ENCODE measurements around the gene OR10W1.

DNA sequence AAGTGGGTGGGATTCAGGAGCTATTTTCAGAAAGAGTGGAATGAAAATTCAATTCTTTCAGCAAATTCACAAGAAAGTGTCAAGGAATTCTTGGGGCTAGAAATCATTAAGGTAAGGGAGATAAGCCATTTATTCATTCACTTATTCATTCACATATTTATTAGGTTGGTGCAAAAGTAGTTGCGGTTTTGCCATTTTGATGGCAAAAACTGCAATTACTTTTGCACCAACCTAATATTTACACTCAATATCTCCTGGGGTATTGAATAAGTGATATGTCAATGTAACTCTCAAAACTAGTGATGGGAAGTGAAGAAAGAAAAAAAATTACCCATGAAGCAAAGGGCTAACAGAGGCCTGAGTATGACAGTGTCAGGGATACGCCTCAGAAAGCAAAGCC lies at the start of gene OR10W1:
- TF ChIP-seq PRDM1 (tag by site-specific recombination; IDR thresholded peaks at IDR 0.05) (no peak), ZFP37 (tag by site-specific recombination; IDR thresholded peaks at IDR 0.05) (no peak), ZNF394 (tag by site-specific recombination; IDR thresholded peaks at IDR 0.05; ENCODE audit: borderline replicate concordance) (no peak)
- TF ChIP-seq, protein P1, sequence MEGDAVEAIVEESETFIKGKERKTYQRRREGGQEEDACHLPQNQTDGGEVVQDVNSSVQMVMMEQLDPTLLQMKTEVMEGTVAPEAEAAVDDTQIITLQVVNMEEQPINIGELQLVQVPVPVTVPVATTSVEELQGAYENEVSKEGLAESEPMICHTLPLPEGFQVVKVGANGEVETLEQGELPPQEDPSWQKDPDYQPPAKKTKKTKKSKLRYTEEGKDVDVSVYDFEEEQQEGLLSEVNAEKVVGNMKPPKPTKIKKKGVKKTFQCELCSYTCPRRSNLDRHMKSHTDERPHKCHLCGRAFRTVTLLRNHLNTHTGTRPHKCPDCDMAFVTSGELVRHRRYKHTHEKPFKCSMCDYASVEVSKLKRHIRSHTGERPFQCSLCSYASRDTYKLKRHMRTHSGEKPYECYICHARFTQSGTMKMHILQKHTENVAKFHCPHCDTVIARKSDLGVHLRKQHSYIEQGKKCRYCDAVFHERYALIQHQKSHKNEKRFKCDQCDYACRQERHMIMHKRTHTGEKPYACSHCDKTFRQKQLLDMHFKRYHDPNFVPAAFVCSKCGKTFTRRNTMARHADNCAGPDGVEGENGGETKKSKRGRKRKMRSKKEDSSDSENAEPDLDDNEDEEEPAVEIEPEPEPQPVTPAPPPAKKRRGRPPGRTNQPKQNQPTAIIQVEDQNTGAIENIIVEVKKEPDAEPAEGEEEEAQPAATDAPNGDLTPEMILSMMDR (tag by site-specific recombination; IDR thresholded peaks at IDR 0.05) = no peak

All from HEK293 (cell line).